Measurements from ENCODE around the gene ZBTB20. TPM values are rescaled to one million over a fixed set of nuclear protein-coding genes. Genes with fewer than 3 reads are reported as not detected.

ZBTB20 gene
- total RNA-seq, 1 donor from 2014 or later: 21.4 TPM

- Mint-ChIP-seq H3K4me1 (ENCODE audit: low read depth, unreplicated experiment) (peaks cover 14% of the 10 kb centered on the region), H3K4me3 (ENCODE audit: unreplicated experiment) (no peak overlapping the region), H3K36me3 (ENCODE audit: low read depth, unreplicated experiment) (no peaks in the 10 kb centered on the region), H3K9me3 (ENCODE audit: unreplicated experiment) (no peaks in the 10 kb centered on the region), H3K27ac (ENCODE audit: unreplicated experiment) (no peak overlapping the region), H3K27me3 (ENCODE audit: low read depth, unreplicated experiment) (no peaks in the 10 kb centered on the region)
- H2AFZ ChIP-seq (ENCODE audit: low read depth, low read length): no peak overlapping the region
- no peak overlapping the region for H3K4me2 ChIP-seq (ENCODE audit: low read length)
- no peak overlapping the region for H3K4me3 ChIP-seq (ENCODE audit: insufficient read depth, low read depth, low read length)
- no peaks in the 10 kb centered on the region for H3K27me3 ChIP-seq (ENCODE audit: insufficient read depth, low read length)
- TF ChIP-seq, protein P1, sequence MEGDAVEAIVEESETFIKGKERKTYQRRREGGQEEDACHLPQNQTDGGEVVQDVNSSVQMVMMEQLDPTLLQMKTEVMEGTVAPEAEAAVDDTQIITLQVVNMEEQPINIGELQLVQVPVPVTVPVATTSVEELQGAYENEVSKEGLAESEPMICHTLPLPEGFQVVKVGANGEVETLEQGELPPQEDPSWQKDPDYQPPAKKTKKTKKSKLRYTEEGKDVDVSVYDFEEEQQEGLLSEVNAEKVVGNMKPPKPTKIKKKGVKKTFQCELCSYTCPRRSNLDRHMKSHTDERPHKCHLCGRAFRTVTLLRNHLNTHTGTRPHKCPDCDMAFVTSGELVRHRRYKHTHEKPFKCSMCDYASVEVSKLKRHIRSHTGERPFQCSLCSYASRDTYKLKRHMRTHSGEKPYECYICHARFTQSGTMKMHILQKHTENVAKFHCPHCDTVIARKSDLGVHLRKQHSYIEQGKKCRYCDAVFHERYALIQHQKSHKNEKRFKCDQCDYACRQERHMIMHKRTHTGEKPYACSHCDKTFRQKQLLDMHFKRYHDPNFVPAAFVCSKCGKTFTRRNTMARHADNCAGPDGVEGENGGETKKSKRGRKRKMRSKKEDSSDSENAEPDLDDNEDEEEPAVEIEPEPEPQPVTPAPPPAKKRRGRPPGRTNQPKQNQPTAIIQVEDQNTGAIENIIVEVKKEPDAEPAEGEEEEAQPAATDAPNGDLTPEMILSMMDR (IDR thresholded peaks at IDR 0.05; ENCODE audit: insufficient read depth, low read depth, low read length): no peak
- TF ChIP-seq EZH2 (IDR thresholded peaks at IDR 0.05; ENCODE audit: insufficient read depth, low read length): no peak
- H3K36me3 ChIP-seq (ENCODE audit: insufficient read depth, low read length): no peaks in the 10 kb centered on the region
- H3K9ac ChIP-seq (ENCODE audit: low read length): no peak overlapping the region
- DNase-seq (ENCODE audit: low read depth) (no peak), FAIRE-seq (no peak)
- no peaks in the 10 kb centered on the region for H4K20me1 ChIP-seq (ENCODE audit: insufficient read depth, low read length)
- H3K4me1 ChIP-seq (ENCODE audit: insufficient read depth, low read length): no peaks in the 10 kb centered on the region
- H3K79me2 ChIP-seq (ENCODE audit: insufficient read depth, low read length): no peaks in the 10 kb centered on the region
- no peak overlapping the region for H3K27ac ChIP-seq (ENCODE audit: low read depth, low read length)
- no peaks in the 10 kb centered on the region for H3K9me3 ChIP-seq (ENCODE audit: insufficient read depth, low read depth, low read length)
Measured at GRCh38 chr3:114800272-114801031, 346.6 kb downstream of the ZBTB20 start.

GRCh38 chr3:114799816-114800215 is 347.3 kb downstream of the ZBTB20 start:
- H3K9ac ChIP-seq (ENCODE audit: low read length): no peak overlapping the region
- no peak overlapping the region for H2AFZ ChIP-seq (ENCODE audit: low read depth, low read length)
- no peak overlapping the region for H3K4me3 ChIP-seq (ENCODE audit: insufficient read depth, low read depth, low read length)
- H3K27me3 Mint-ChIP-seq (ENCODE audit: low read depth, unreplicated experiment): no peaks in the 10 kb centered on the region
- no peaks in the 10 kb centered on the region for H3K9me3 ChIP-seq (ENCODE audit: insufficient read depth, low read depth, low read length)
- TF ChIP-seq EZH2 (IDR thresholded peaks at IDR 0.05; ENCODE audit: insufficient read depth, low read length): no peak
- no peaks in the 10 kb centered on the region for H3K79me2 ChIP-seq (ENCODE audit: insufficient read depth, low read length)
- H3K27ac ChIP-seq (ENCODE audit: low read depth, low read length): no peak overlapping the region
- H3K4me2 ChIP-seq (ENCODE audit: low read length): no peak overlapping the region
- DNase-seq (ENCODE audit: low read depth): no peak
- no peaks in the 10 kb centered on the region for H3K9me3 Mint-ChIP-seq (ENCODE audit: unreplicated experiment)
- no peaks in the 10 kb centered on the region for H4K20me1 ChIP-seq (ENCODE audit: insufficient read depth, low read length)
- H3K4me1 ChIP-seq (ENCODE audit: insufficient read depth, low read length): no peaks in the 10 kb centered on the region
- H3K36me3 Mint-ChIP-seq (ENCODE audit: low read depth, unreplicated experiment): no peaks in the 10 kb centered on the region
- no peaks in the 10 kb centered on the region for H3K27me3 ChIP-seq (ENCODE audit: insufficient read depth, low read length)
- no peak overlapping the region for H3K4me3 Mint-ChIP-seq (ENCODE audit: unreplicated experiment)
- no peak for FAIRE-seq
- H3K36me3 ChIP-seq (ENCODE audit: insufficient read depth, low read length): no peaks in the 10 kb centered on the region
- no peak overlapping the region for H3K27ac Mint-ChIP-seq (ENCODE audit: unreplicated experiment)
- peaks cover 18% of the 10 kb centered on the region for H3K4me1 Mint-ChIP-seq (ENCODE audit: low read depth, unreplicated experiment)

GRCh38 chr3:114796796-114797195 is 350.3 kb downstream of the ZBTB20 start:
- Histone ChIP-seq H3K36me3 (ENCODE audit: insufficient read depth, low read length) (no peaks in the 10 kb centered on the region), H3K9ac (ENCODE audit: low read length) (no peak overlapping the region), H3K27ac (ENCODE audit: low read depth, low read length) (no peak overlapping the region), H2AFZ (ENCODE audit: low read depth, low read length) (no peak overlapping the region), H3K79me2 (ENCODE audit: insufficient read depth, low read length) (no peaks in the 10 kb centered on the region), H3K4me3 (ENCODE audit: insufficient read depth, low read depth, low read length) (no peak overlapping the region), H3K4me2 (ENCODE audit: low read length) (no peak overlapping the region), H3K27me3 (ENCODE audit: insufficient read depth, low read length) (no peaks in the 10 kb centered on the region), H3K9me3 (ENCODE audit: insufficient read depth, low read depth, low read length) (no peaks in the 10 kb centered on the region), H3K4me1 (ENCODE audit: insufficient read depth, low read length) (no peaks in the 10 kb centered on the region), H4K20me1 (ENCODE audit: insufficient read depth, low read length) (no peaks in the 10 kb centered on the region)
- DNase-seq (ENCODE audit: low read depth): no peak
- no peaks in the 10 kb centered on the region for H3K9me3 Mint-ChIP-seq (ENCODE audit: unreplicated experiment)
- H3K27me3 Mint-ChIP-seq (ENCODE audit: low read depth, unreplicated experiment): no peaks in the 10 kb centered on the region
- no peaks in the 10 kb centered on the region for H3K36me3 Mint-ChIP-seq (ENCODE audit: low read depth, unreplicated experiment)
- no peak for FAIRE-seq
- no peak overlapping the region for H3K4me3 Mint-ChIP-seq (ENCODE audit: unreplicated experiment)
- no peak overlapping the region for H3K27ac Mint-ChIP-seq (ENCODE audit: unreplicated experiment)
- peaks cover 14% of the 10 kb centered on the region for H3K4me1 Mint-ChIP-seq (ENCODE audit: low read depth, unreplicated experiment)
- TF ChIP-seq, protein P1 (IDR thresholded peaks at IDR 0.05; ENCODE audit: insufficient read depth, low read depth, low read length): no peak
- no peak for TF ChIP-seq EZH2 (IDR thresholded peaks at IDR 0.05; ENCODE audit: insufficient read depth, low read length)
